OCI-LY7 (cell line): ENCODE measurements around the gene PWWP2B.

ENCODE experiments used
- CTCF ChIP-seq: fragments of 200-600 bp; sonication (generic); conservative IDR thresholded peaks from 2 replicates; pipeline ENCODE4 v1.5.1; 2014; ENCODE audit warnings: mild to moderate bottlenecking, antibody characterized with exemption, low read length, moderate library complexity, mixed read lengths
- EZH2phosphoT487 ChIP-seq: fragments of 200-600 bp; sonication (generic); IDR thresholded peaks from 2 replicates; pipeline ENCODE4 v1.6.1; 2018; ENCODE audit warnings: low read depth, borderline replicate concordance, mild to moderate bottlenecking, mixed run types, antibody characterized with exemption, low read length, moderate library complexity, mixed read lengths

- no peak for TF ChIP-seq CTCF
- TF ChIP-seq EZH2phosphoT487 = no peak
Measured at GRCh38 chr10:132372516-132373095, 24.4 kb upstream of the PWWP2B start.
